ENCODE results near the gene DCUN1D4.

Gene DCUN1D4

DNA sequence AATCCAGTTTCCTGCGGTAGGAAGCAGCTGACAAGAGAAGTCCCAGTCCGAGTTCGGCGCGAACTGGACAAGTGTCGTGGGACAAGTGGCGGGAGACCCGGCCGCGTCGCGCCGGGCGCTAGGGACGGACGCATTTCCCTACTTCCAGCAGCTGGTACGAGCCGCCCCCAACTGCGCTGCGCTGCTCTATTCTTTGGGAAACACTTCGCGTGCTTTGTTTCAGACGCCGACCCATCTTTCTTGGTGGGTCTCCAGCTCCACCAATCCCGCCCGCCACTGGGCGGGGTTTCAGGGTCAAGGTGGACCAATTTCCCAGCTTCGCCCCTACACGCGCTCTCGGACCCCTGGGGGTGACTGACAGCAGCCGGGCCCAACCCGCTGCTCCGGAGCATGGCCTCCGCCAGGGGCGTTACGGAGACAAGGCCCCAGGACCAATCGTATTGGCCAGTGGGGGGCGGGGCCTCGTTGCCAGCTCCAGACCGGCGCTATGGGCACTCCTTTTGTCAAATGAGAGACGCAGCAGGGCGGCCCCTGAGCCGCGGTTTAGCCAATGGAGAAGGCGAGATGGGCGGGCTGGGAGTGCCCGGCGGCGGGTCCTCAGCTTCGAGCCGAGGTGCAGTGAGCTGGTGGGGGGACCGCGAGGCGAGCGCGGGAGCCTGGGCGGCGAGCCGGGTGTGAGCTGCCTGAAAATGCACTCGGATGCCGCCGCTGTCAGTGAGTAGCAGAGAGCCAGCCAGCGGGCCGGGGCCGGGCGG lies at the start of gene DCUN1D4:
TSS of gene DCUN1D4 (plus strand) at position 600 of the 755 bp plus-strand sequence. CDS start at position 690, 90 bp downstream.
- DNase-seq (ENCODE audit: low read depth) = peak; percentile 99

DNA sequence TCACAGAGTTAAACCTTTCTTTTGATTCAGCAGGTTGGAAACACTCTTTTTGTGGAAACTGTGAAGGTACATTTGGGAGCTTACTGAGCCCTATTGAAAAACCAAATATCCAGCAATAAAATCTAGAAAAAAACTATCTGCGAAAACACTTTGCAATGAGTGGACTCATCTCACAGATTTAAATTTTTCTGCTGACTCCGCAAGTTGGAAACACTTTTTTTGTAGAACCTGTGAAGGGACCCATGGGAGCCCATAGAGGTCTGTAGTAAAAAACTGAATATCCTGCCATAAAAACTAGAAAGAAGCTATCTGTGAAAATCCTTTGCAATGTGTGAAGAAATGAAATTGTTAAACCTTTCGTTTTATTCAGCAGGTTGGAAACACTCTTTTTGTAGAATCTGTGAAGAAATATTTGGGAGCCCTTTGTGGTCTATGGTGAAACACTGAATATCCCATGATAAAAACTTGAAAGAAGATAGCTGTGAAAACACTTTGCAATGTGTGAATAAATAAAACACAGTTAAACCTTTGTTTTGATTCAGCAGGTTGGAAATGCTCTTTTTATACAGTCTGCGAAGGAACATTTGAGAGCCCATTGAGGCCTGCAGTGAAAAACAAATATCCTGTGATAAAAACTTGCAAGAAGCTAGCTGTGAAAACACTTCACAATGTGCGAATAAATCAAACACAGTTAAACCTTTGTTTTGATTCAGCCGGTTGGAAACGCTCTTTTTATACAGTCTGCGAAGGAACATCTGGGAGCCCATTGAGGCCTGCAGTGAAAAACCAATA lies 22.3 kb upstream of the DCUN1D4 start:
- DNase-seq (ENCODE audit: low read depth) = no peak

DNA sequence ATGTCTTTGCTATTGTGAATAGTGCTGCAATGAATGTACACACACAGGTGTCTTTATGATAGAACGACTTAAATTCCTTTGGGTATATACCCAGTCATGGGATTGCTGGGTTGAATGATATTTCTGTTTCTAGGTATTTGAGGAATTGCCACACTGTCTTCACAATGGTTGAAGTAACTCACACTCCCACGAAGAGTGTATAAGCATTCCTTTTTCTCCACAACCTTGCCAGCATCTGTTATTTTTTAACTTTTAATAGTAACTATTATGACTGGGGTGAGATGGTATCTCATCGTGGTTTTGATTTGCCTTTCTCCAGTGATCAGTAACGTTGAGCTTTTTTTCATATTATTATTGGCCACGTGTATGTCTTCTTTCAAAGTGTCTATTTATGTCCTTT lies 17.6 kb upstream of the DCUN1D4 start:
- DNase-seq (ENCODE audit: low read depth) = no peak

DNA sequence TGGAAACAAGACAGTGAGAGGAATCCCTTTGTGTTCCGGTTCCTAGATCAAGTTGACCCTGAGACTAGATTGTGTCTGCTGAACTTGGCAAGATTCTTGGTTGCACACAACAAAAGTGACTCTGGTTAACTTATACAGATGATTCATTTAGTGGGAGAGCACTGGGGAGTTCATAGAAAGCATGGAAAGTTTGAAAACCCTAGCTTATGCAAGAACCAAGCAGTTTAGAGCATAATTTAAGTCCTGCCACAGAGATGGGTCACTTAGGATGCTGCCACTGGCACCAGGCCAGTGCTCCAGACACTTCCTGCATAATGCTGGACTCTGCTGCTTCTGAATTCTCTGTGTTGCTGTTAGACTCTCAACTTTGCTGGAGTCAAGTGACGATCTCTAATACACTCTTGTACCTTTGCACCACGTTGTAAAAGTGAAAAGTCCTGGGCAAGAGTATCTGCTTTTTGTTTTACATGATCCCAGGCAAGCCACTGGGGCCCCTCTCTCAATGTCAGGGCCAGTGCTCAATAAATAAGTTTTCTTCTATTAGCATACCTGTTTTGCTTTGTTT lies 12.7 kb upstream of the DCUN1D4 start:
- DNase-seq (ENCODE audit: low read depth) = no peak

DNA sequence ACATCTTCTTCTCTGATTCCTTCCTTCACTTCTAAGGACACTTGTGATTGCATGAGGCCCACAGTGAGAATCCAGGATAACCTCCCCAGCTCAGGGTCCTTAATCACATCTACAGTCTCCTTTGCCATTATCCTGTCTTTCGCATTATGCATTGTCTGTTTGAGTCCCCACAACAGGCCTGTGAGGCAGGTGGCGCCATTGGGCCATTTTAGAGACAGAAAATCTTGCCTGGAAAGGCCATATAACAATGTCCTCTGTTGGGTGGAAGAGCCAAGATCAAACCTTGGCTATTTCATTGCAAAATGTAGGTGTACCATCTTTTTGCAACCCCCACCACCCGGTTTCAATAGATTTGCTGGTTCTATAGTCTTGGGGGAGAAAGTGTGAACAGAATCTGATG lies 11.8 kb upstream of the DCUN1D4 start:
- peak; percentile 56 for DNase-seq (ENCODE audit: low read depth)

DNA sequence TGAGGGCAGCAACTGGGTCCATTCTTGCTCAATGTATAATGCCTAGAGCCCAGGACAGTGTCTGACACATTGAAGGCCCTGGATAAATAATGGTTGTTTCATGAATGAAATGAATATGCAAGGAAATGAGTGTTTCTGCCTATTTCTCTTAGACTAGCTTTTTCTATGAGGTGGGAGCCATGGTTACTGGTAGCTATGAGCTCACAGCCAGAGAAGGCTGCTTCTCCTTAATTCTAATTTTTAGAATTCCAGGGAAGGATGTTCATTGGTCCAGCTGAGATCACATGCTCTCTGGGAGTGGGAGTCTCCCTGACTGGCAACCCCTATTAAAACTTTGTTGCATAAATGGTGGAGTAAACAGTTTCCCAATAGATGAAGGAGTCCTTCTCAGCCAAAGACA lies 9.7 kb upstream of the DCUN1D4 start:
- DNase-seq (ENCODE audit: low read depth) = no peak

DNA sequence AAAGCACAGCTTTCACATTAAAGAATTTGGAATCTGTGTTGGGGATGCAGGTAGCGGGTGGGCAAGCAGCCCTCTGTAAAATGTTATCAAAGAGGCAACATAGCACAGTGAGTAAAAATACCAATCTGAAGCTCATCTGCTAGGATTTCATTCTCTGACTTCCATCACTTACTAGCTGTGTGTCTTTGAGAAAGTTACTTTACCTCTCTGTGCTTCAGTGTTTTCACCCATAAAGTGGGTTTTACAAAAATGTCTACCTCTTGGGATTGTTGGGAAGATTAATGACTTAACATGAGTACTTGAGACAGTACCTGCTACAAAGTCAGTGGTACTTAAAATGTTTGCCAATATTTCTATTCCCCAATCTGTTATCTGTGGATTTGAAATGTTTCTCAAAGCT lies 7.9 kb upstream of the DCUN1D4 start:
- DNase-seq (ENCODE audit: low read depth) = no peak

DNA sequence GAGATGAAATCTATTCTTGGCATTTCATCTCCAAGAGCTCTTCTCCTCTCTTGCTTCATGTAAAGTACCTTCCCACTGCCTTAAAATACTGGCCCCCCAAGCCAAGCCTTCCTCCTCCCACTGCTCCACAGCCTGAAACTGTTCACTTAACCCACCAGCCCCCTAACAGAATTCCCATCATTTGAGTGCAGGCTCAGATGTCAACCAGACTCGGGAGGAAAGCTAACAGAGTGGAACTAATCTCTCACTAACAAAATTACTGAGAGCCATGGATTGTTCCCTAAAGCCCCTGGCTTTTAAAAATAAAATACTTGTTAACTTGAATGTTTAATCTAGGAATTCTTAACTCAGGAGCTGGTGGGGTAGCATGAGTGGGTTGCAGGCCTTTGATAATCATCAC lies 7.1 kb upstream of the DCUN1D4 start:
- DNase-seq (ENCODE audit: low read depth) = no peak

DNA sequence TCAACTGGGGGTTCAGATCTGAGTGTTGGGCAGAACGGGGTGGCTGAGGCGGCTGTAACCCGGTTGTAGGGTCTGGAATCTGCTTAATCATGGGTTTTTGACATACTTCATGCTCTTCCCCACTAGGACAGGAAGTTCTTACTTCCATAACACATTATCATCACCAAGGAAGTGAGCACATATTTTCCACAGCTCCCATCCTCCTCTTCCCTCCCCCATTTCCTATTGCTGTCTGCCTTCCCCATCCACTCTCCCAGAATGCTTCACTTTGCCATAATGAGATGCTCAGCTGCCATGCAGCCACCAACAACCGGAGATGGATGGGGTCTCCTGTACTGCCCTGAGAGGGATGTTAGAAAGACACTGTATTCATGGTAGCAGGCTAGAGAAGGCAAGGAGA lies 6.4 kb upstream of the DCUN1D4 start:
- DNase-seq (ENCODE audit: low read depth) = peak; percentile 40

DNA sequence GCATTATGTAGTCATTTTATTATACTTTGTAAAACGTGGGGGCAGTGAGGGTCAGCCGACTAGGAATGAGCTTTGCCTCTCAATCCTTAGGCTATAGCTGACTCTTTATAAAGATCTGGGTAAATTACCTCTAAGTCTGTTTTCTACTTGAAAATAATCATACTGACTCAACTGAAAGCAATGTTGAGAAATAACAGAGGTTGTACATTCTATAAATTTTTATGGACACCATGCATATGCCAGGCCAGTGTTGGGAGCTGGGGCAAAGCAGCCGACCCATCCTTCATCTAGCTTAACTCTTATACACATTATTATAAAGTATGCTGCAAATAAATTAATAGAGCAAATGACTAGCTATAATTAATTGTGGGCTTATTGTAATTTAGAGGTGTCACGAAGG lies 2.2 kb upstream of the DCUN1D4 start:
- peak; percentile 54 for DNase-seq (ENCODE audit: low read depth)

DNA sequence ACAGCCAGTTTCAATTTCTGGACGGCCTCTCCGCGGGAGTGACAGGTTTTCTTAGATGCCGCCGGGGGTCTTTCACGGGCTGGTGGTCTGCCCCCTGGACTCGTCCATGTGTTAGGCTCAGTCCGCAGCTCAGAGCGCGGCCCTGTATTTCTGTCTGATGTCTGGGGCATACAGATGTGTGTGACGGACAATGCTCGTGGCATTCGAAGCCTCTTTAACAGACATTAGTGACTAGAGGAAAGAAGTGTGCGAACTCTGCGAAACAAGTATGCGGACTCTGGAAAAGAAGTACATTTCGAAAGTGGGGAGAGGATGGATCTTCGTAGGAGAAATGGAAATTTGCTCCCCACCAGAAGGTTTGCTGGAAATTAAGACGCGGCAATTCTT lies 793 bp upstream of the DCUN1D4 start:
- DNase-seq (ENCODE audit: low read depth) = peak; percentile 33

DNA sequence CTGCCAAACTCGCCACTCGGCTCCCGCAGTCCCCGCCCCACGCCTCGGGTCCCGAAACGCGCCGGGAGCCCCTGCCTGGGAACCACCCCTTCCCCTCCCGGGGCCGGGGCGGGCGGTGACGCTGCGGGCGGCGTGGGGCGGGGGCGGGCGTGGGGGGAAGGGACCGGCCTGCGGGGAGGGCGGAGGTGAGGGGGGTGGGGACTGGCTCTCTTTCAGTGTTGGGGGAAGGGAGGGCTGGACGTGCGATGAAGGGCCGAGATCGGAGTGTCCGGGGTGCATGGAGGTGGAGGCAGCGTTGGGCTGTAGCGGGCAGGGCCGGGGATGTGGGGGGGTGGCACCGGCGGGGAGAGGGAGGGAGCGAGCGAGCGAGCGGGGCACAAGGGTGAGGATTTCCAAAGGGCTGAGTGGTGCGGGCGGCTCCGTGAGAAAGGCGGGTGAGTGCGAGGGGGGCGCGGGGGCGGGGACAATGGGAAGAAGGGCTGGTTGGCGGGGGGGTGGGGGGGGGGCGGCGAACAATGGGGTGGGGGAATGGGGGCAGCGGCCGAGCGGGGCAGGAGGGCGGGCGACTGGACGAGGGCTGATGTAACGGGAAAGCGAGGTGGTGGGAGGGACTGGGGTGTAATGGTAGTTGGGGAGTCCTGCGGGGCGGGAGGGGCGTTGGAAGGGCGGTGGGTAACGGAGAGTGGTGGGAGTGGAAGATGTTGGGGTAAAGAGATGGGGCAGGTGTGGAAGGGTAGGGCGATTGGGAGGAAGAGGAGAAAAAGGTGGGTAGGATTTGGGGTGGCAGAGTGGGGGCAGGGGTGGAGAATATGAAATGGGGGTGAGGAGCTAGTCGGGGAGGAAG lies 578 bp downstream of the DCUN1D4 start:
- peak; percentile 66 for DNase-seq (ENCODE audit: low read depth)

DNA sequence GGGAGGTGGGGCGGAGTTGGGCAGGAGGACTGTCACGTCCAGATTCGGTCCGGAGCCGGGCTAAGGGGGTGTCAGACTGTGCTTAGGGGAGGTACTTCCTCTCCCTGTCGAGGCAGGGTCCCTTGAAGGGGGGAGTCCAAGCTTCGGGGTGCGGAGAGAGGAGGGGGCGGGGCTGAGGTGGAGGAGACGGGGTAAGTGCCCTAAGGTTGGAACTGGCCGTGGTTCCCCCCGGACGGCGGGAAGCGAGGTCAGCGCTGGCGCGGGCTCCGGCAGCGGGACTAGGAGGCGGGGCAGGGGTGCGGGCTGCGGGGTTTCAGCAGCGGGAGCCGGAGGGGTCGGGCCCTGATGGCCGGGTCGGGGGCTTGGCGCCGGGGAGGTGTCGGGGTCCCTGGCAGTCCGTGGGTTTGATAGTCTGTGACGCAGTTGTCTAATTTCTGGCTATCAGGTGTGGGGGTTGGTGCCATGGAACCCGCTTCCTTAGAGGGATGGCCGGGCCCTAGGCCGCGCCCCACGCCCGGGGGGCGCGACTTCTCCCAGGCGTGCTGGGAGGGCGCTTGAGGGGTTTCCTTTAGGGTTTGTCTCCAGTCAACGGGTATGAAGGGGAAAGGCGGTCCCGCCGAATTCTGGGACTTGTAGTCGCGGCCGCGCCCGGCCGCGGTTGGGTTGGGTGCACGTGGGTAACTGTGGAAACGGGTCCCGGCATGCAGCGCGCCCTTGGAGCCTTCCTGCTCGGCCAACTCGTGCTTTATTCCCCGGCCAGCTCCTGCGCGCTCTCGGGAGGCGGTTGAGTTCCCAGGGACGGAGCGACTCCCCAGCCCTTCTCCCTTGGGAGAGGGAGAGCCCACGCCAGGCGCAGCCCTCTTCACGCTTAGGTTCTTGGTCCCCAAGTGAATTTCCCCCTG lies 1.5 kb downstream of the DCUN1D4 start:
- peak; percentile 93 for DNase-seq (ENCODE audit: low read depth)

DNA sequence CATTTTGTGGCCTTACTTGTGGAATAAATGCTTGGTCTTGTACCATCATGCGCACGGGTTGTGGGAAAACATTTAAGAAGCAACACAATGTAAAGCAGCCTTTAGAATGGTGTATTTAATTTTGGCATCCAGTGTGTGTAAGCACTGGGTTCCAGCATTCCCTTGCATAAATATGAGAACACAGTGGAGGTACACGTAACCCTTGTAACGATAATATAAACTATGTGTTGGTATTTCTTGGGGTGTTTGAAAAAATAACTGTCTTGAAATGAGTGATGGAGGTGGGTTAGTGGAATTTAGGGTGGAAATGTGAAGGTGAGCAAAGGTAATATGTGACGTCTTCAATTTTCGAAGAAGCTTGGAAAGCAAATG lies 2.1 kb downstream of the DCUN1D4 start:
- no peak for DNase-seq (ENCODE audit: low read depth)

DNA sequence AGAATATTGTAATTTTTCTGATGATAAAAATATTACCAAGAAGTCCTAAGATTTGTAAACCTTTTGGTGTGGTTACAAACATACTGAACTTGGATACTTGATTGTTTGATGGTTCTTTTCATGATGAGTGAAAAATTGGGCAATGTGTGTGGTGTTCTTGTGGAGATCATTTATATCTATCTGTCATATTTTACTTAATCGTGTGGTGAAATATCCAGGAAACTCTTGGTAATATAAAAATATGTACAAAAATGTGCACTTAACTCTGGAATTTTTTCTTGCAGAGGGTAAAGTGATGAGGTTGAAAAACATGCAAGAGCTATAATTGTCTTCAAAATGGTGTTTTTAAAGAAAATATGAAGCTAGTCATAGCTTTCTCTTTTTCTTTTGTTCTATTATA lies 2.8 kb downstream of the DCUN1D4 start:
- DNase-seq (ENCODE audit: low read depth) = no peak

DNA sequence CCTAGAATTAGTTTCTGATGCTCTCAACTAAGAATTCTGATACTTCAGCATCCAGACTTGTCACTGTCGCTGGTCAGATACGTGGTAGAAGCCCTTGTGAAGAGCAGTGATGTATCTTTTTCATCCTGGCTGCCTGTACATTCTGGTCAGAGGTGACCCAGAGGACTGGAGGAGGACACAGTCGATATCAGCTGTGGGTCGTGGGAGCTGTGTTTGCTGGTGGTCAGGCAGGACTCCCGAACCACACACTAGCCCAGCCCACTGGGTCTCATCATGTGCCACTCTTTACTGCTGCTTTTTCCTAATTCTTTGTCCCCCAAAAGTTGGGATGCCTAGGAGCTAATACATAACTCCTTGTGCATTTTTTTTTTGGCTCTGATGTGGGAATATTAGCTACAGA lies 6.5 kb downstream of the DCUN1D4 start:
- no peak for DNase-seq (ENCODE audit: low read depth)

DNA sequence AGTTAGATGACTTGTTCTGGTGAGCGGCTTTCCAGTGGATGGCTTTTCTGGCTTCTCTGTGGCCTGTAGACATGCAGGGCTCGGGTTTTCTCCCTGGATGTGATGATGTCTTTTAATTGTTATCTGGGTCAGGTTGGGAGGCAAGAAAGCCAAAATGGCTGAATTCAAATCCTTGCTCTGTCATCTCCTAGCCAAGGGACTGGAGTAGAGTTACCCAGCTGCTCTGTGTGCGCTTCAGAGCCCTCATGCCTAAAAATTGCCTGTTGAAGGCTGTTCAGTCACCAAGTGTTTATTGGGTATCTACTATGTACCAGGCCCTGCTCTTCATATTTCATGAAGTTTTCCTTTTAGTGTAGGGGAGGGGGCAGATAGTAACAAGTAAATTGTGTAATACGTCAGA lies 7.3 kb downstream of the DCUN1D4 start:
- DNase-seq (ENCODE audit: low read depth) = no peak

DNA sequence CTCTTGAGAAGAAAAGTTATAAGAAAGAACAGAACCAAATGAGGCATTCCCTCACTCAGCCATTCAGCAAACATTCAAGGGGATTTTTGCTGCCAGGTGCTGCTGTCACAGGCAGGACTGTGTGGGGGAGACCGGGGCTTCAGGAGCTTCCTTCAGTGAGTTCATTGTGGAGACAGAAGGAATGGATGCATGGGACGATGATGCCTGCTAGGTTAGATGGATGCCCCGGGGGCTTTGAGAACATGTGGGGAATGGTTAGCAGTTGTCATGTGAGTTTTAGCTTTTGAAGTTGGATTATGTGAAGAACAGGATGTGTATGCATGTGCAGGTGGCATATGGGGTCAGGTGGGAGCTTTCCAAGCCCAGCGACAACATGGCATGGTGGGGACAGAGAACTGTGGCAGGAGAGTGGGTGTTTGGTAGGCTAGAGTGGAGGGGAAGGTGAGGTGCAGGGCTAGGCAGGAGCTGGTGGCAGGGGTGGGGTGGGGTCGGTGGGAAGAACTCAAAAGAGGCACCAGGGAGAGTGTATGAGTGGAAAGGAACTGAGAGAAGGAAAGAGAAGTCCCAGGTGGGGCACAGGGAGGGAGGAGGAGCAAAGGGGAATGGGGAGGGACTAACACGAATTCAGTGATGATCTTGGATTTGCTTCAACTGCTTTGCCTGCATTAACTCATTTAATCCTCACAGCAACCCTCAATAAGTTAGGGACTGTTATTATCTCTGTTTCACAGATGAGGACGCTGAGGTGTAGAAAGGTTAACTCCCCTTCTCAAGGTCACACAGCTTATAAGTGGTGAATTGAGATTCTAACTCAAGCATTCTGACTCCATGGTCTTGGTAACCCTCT lies 8.4 kb downstream of the DCUN1D4 start:
- no peak for DNase-seq (ENCODE audit: low read depth)

DNA sequence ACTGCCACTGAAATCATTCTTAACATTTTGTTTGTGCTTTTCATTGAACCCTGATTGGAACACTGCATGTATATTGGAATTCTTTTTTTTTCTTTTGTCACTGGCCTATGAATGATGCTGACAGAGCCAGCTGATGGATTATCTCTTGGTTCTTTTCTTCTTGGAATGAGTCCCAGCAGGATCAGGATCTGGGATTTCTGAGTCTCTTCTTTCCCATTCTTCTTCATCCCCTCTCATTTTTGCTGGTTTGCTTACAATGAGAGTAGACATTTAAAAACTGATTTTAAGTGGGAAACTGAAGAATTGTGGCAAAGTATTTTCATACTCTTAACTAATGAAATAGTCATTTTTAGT lies 9.0 kb downstream of the DCUN1D4 start:
- no peak for DNase-seq (ENCODE audit: low read depth)

DNA sequence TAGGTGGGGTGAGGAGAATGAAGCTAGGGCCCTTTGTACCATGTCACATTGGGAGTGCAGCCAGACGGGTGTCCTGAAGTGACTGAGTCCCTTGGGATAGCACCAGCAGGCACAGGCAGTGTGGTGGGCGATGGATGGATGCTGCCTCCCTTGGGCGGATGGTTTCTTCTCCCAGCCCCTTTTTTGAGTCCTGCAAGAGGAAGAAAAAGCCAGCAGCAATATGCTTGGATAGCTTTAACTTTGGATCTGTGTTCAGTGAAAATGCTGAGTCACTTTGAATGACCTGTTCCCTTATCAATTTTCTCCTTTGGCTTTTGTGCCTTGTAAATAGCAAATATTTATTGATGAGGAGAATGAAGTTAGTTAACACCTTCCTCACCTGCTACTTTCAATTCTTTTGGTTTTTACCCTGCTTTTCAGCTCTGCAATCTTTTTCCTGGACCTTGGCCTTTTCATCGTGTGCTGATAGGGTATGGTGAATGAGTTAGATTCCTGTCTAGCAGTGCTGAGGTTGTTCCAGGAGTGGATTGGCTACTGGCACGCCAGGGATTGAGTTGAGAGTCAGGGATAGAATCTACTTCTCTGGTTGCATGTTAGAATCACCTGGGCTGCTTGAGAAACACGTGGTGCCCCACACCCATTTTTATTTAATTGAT lies 10.2 kb downstream of the DCUN1D4 start:
- no peak for DNase-seq (ENCODE audit: low read depth)

All from ELR (cell line).